Measurements from ENCODE around the gene NUDT4.

Gene NUDT4

DNA sequence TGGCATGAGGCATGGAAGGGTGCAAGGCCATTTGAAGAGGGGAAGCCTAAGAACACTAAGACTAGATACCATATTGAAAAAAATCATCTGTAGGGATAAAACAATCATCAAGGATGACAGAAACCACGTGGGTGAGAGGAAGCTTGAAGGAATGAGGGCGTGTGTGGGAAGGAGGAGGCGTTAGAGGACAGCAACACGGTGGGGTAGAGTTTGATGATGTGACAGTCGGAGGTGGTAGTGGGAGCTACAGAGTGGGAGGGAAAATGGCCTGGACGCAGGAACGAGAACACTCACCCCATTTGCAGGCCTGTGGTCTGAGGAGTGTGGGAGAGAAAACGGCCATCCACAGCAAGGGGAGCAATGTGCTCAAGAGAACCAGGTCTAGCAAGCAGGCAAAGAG is 25.4 kb upstream of the NUDT4 start:
- no peaks in the 10 kb centered on the region for H3K27me3 ChIP-seq (ENCODE audit: control insufficient read depth, insufficient read depth, low read length)
- no peak overlapping the region for H3K4me3 ChIP-seq (ENCODE audit: low read depth, low read length)
- no peaks in the 10 kb centered on the region for H3K9me3 ChIP-seq (ENCODE audit: control insufficient read depth, insufficient read depth, low read length)
- H3K9ac ChIP-seq (ENCODE audit: low read depth, low read length), result no peak overlapping the region
- no peaks in the 10 kb centered on the region for H3K4me1 ChIP-seq (ENCODE audit: control insufficient read depth, insufficient read depth, low read length)
- H3K36me3 ChIP-seq (ENCODE audit: control insufficient read depth, insufficient read depth, low read length), result no peaks in the 10 kb centered on the region

DNA sequence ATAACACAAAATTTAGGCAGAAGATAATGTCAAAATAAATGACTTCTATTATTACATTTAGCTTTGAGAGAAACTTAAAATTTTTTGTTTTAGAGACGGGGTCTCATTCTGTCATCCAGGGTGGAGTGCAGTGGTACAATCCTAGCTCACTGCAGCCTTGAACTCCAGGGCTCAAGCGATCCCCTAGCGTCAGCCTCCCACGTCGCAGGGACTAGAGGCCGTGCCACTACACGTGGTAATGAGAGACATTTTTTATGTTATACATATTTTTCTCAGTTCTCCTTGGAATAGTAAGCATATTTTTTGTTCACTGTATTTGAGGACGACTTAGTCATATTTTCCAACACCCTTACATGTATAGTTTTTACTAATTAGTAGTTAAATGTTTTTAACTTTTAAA is 21.5 kb upstream of the NUDT4 start:
- no peak overlapping the region for H3K4me3 ChIP-seq (ENCODE audit: low read depth, low read length)
- H3K27me3 ChIP-seq (ENCODE audit: control insufficient read depth, insufficient read depth, low read length), result no peaks in the 10 kb centered on the region
- no peaks in the 10 kb centered on the region for H3K9me3 ChIP-seq (ENCODE audit: control insufficient read depth, insufficient read depth, low read length)
- H3K4me1 ChIP-seq (ENCODE audit: control insufficient read depth, insufficient read depth, low read length), result no peaks in the 10 kb centered on the region
- H3K9ac ChIP-seq (ENCODE audit: low read depth, low read length), result no peak overlapping the region
- no peaks in the 10 kb centered on the region for H3K36me3 ChIP-seq (ENCODE audit: control insufficient read depth, insufficient read depth, low read length)

GRCh38 chr12:93358058-93358457 is 19.7 kb upstream of the NUDT4 start:
- Histone ChIP-seq H3K9ac (ENCODE audit: low read depth, low read length) (no peak overlapping the region), H3K4me3 (ENCODE audit: low read depth, low read length) (no peak overlapping the region), H3K4me1 (ENCODE audit: control insufficient read depth, insufficient read depth, low read length) (no peaks in the 10 kb centered on the region), H3K27me3 (ENCODE audit: control insufficient read depth, insufficient read depth, low read length) (no peaks in the 10 kb centered on the region), H3K9me3 (ENCODE audit: control insufficient read depth, insufficient read depth, low read length) (no peaks in the 10 kb centered on the region), H3K36me3 (ENCODE audit: control insufficient read depth, insufficient read depth, low read length) (no peaks in the 10 kb centered on the region)

GRCh38 chr12:93358821-93359220 is 18.9 kb upstream of the NUDT4 start:
- Histone ChIP-seq H3K9me3 (ENCODE audit: control insufficient read depth, insufficient read depth, low read length) (no peaks in the 10 kb centered on the region), H3K4me1 (ENCODE audit: control insufficient read depth, insufficient read depth, low read length) (no peaks in the 10 kb centered on the region), H3K36me3 (ENCODE audit: control insufficient read depth, insufficient read depth, low read length) (no peaks in the 10 kb centered on the region), H3K9ac (ENCODE audit: low read depth, low read length) (no peak overlapping the region), H3K4me3 (ENCODE audit: low read depth, low read length) (no peak overlapping the region), H3K27me3 (ENCODE audit: control insufficient read depth, insufficient read depth, low read length) (no peaks in the 10 kb centered on the region)

GRCh38 chr12:93360688-93361087 is 17.0 kb upstream of the NUDT4 start:
- Histone ChIP-seq H3K27me3 (ENCODE audit: control insufficient read depth, insufficient read depth, low read length) (no peaks in the 10 kb centered on the region), H3K4me1 (ENCODE audit: control insufficient read depth, insufficient read depth, low read length) (no peaks in the 10 kb centered on the region), H3K9ac (ENCODE audit: low read depth, low read length) (no peak overlapping the region), H3K4me3 (ENCODE audit: low read depth, low read length) (no peak overlapping the region), H3K9me3 (ENCODE audit: control insufficient read depth, insufficient read depth, low read length) (no peaks in the 10 kb centered on the region), H3K36me3 (ENCODE audit: control insufficient read depth, insufficient read depth, low read length) (no peaks in the 10 kb centered on the region)

DNA sequence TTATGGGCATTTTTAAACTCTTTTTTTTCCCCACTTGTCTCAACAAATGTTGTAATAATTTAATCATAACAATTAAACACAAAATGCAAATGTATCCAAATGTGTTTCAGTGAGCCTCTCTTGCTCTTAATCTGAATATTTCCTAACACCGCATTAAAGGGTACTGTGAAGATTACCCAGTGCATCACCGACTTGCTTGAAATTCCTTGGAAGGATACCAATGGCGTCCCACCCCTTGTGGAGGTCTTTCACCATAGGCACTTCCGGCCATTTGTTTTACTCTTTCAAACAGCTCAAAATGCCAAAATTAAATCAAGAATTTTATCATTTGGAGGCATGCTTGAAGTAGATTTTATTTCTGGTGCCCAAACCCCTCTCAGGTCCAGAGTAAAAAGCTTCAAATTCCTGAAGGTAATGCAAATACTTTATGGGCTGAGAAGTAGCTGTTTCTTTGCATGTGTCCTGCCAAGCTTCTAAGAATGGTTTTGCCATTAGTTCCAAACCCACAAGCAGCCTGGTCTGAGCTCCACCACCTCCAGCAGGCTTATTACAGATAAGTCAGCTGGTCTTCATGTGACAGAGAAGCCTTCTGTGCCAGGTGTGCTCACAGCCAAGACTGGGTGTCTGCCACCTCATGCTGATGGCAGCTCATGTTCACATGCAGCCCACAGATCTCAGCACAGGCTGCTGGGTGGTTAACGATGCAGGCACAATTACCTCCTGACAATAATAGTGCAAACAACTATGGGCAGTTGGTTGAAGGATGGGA is 16.4 kb upstream of the NUDT4 start:
- H3K9ac ChIP-seq (ENCODE audit: low read depth, low read length), result no peak overlapping the region
- no peaks in the 10 kb centered on the region for H3K9me3 ChIP-seq (ENCODE audit: control insufficient read depth, insufficient read depth, low read length)
- H3K4me3 ChIP-seq (ENCODE audit: low read depth, low read length), result no peak overlapping the region
- no peaks in the 10 kb centered on the region for H3K36me3 ChIP-seq (ENCODE audit: control insufficient read depth, insufficient read depth, low read length)
- H3K4me1 ChIP-seq (ENCODE audit: control insufficient read depth, insufficient read depth, low read length), result no peaks in the 10 kb centered on the region
- H3K27me3 ChIP-seq (ENCODE audit: control insufficient read depth, insufficient read depth, low read length), result no peaks in the 10 kb centered on the region

- H3K9ac ChIP-seq (ENCODE audit: low read depth, low read length), result no peak overlapping the region
These were observed 13.9 kb upstream of the NUDT4 start for GRCh38 chr12:93363841-93364297.

GRCh38 chr12:93365616-93366405 is 11.9 kb upstream of the NUDT4 start:
- no peaks in the 10 kb centered on the region for H3K9me3 ChIP-seq (ENCODE audit: control insufficient read depth, insufficient read depth, low read length)
- no peaks in the 10 kb centered on the region for H3K36me3 ChIP-seq (ENCODE audit: control insufficient read depth, insufficient read depth, low read length)
- no peak overlapping the region for H3K4me3 ChIP-seq (ENCODE audit: low read depth, low read length)
- no peaks in the 10 kb centered on the region for H3K27me3 ChIP-seq (ENCODE audit: control insufficient read depth, insufficient read depth, low read length)
- H3K9ac ChIP-seq (ENCODE audit: low read depth, low read length), result no peak overlapping the region
- peaks cover 4% of the 10 kb centered on the region for H3K4me1 ChIP-seq (ENCODE audit: control insufficient read depth, insufficient read depth, low read length)

More at GRCh38 chr12:93363841-93364297, 13.9 kb upstream of the NUDT4 start:
- Histone ChIP-seq H3K36me3 (ENCODE audit: control insufficient read depth, insufficient read depth, low read length) (no peaks in the 10 kb centered on the region), H3K4me3 (ENCODE audit: low read depth, low read length) (no peak overlapping the region), H3K4me1 (ENCODE audit: control insufficient read depth, insufficient read depth, low read length) (no peaks in the 10 kb centered on the region), H3K9me3 (ENCODE audit: control insufficient read depth, insufficient read depth, low read length) (no peaks in the 10 kb centered on the region), H3K27me3 (ENCODE audit: control insufficient read depth, insufficient read depth, low read length) (no peaks in the 10 kb centered on the region)

GRCh38 chr12:93366422-93366821 is 11.3 kb upstream of the NUDT4 start:
- Histone ChIP-seq H3K36me3 (ENCODE audit: control insufficient read depth, insufficient read depth, low read length) (no peaks in the 10 kb centered on the region), H3K4me3 (ENCODE audit: low read depth, low read length) (no peak overlapping the region), H3K9me3 (ENCODE audit: control insufficient read depth, insufficient read depth, low read length) (no peaks in the 10 kb centered on the region), H3K4me1 (ENCODE audit: control insufficient read depth, insufficient read depth, low read length) (peaks cover 4% of the 10 kb centered on the region), H3K9ac (ENCODE audit: low read depth, low read length) (no peak overlapping the region), H3K27me3 (ENCODE audit: control insufficient read depth, insufficient read depth, low read length) (no peaks in the 10 kb centered on the region)

DNA sequence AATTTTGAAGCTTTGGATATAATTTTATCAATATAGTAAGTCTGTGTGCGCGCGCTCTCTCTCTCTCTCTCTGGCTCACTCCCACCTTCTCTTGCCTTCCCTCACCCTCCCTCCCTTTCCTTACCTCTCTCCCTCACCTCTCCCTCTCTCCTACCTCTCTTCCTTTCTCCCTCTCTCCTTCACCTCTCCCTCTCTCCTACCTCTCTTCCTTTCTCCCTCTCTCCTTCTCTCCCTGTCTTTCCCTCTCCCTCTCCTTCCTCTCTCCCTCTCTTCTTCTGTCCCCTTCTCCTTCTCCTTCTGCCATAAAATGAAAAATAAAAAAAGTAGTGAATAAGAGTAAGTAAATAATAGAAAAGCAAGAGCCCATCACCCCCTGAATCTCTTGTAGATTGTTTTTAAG is 9.0 kb upstream of the NUDT4 start:
- H3K4me3 ChIP-seq (ENCODE audit: low read depth, low read length), result no peak overlapping the region
- H3K9ac ChIP-seq (ENCODE audit: low read depth, low read length), result no peak overlapping the region
- H3K36me3 ChIP-seq (ENCODE audit: control insufficient read depth, insufficient read depth, low read length), result no peaks in the 10 kb centered on the region
- no peaks in the 10 kb centered on the region for H3K27me3 ChIP-seq (ENCODE audit: control insufficient read depth, insufficient read depth, low read length)
- peaks cover 5% of the 10 kb centered on the region for H3K4me1 ChIP-seq (ENCODE audit: control insufficient read depth, insufficient read depth, low read length)
- no peaks in the 10 kb centered on the region for H3K9me3 ChIP-seq (ENCODE audit: control insufficient read depth, insufficient read depth, low read length)

- no peaks in the 10 kb centered on the region for H3K9me3 ChIP-seq (ENCODE audit: control insufficient read depth, insufficient read depth, low read length)
- H3K36me3 ChIP-seq (ENCODE audit: control insufficient read depth, insufficient read depth, low read length), result no peaks in the 10 kb centered on the region
- H3K4me1 ChIP-seq (ENCODE audit: control insufficient read depth, insufficient read depth, low read length), result peaks cover 9% of the 10 kb centered on the region
- H3K27me3 ChIP-seq (ENCODE audit: control insufficient read depth, insufficient read depth, low read length), result no peaks in the 10 kb centered on the region
- no peak overlapping the region for H3K9ac ChIP-seq (ENCODE audit: low read depth, low read length)
- H3K4me3 ChIP-seq (ENCODE audit: low read depth, low read length), result no peak overlapping the region
These were observed 8.2 kb upstream of the NUDT4 start for GRCh38 chr12:93369505-93369904.

DNA sequence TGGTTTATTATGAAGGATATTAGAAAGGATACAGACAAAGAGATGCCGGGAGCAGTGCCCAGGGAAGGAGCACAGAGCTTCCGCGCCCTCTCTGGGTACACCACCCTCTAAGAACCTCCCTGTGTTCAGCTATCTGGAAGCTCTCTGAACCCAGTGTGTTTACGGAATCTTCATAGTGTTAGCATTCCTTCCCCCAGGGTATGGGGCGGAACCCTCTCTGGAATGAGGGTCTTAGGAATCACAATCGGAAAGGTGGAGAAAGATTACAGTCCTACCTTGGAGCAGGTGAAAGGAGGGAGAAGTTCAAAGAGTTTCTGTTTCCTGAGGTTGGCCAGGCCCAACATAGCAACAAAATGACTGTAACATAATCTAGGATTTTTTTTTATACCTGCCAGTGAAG is 6.8 kb upstream of the NUDT4 start:
- H3K27me3 ChIP-seq (ENCODE audit: control insufficient read depth, insufficient read depth, low read length), result no peaks in the 10 kb centered on the region
- no peaks in the 10 kb centered on the region for H3K9me3 ChIP-seq (ENCODE audit: control insufficient read depth, insufficient read depth, low read length)
- H3K36me3 ChIP-seq (ENCODE audit: control insufficient read depth, insufficient read depth, low read length), result no peaks in the 10 kb centered on the region
- peaks cover 14% of the 10 kb centered on the region for H3K4me1 ChIP-seq (ENCODE audit: control insufficient read depth, insufficient read depth, low read length)
- no peak overlapping the region for H3K4me3 ChIP-seq (ENCODE audit: low read depth, low read length)
- H3K9ac ChIP-seq (ENCODE audit: low read depth, low read length), result no peak overlapping the region
